ENCODE results near the gene SLC30A10. TPM values are rescaled to one million over a fixed set of nuclear protein-coding genes. Genes with fewer than 3 reads are reported as not detected.
"Not testable (repeated sequence)": the region's sequence is repeated elsewhere in the genome, so short reads cannot be mapped to it uniquely, and the experiment has no call there.

The SLC30A10 gene
- total RNA-seq, 1 experiment from 2014 or later, result 0.09 TPM

- H3K18ac ChIP-seq (ENCODE audit: insufficient read length, low read depth, low read length), result no peak overlapping the region
- H3K27me3 Mint-ChIP-seq (ENCODE audit: low read depth), result peaks cover 2% of the 10 kb centered on the region; the same call in 1 of the 2 replicates
- no peak overlapping the region for H3K14ac ChIP-seq (ENCODE audit: insufficient read depth, low read length)
- H3K4me2 ChIP-seq (ENCODE audit: insufficient read depth, insufficient read length, low read length), result no peak overlapping the region
- peaks cover 0 to 4% of the 10 kb centered on the region in 2 experiments; a peak in 2 of 5 replicates for H3K9me3 Mint-ChIP-seq
- H2BK120ac ChIP-seq (ENCODE audit: low read depth, low read length, poor library complexity, severe bottlenecking), result no peak overlapping the region
- TF ChIP-seq CTCF (conservative IDR thresholded peaks at IDR 0.05), result no peak
- no peaks in the 10 kb centered on the region for H3K4me1 ChIP-seq (ENCODE audit: insufficient read depth, low read length)
- H3K27me3 ChIP-seq (ENCODE audit: insufficient read depth, low read length), result no peaks in the 10 kb centered on the region
- no peak overlapping the region for H4K8ac ChIP-seq (replicated peaks; ENCODE audit: insufficient read length, low read depth, low read length)
- no peak overlapping the region for H3T11ph ChIP-seq (ENCODE audit: low read length)
- no peaks in the 10 kb centered on the region for H3K79me2 ChIP-seq (ENCODE audit: insufficient read depth, low read length)
- no peak overlapping the region for H3K27ac ChIP-seq (ENCODE audit: insufficient read length, low read depth, low read length)
- no peaks in the 10 kb centered on the region for H3K23me2 ChIP-seq (ENCODE audit: insufficient read length, low read depth, low read length, poor library complexity, severe bottlenecking)
- no peak for DNase-seq
- H3K9ac ChIP-seq (ENCODE audit: extremely low read depth, insufficient read length, low read length), result no peak overlapping the region
- no peak overlapping the region for H2AK5ac ChIP-seq (ENCODE audit: insufficient read length, low read length)
- H3K4me3 Mint-ChIP-seq, result no peak overlapping the region
- no peaks in the 10 kb centered on the region for H3K4me1 Mint-ChIP-seq
- peaks cover 0 to 3% (median 0%) of the 10 kb centered on the region in 3 experiments; a peak in 2 of 7 replicates for H3K36me3 Mint-ChIP-seq (ENCODE audit: insufficient read depth in 1 of 3, low read depth in 3 of 3)
- WGBS (ENCODE audit: extremely low coverage, insufficient read length, low lambda C conversion rate), result no CpG with 5 or more reads among the region's 2 CpGs
- no peak overlapping the region for H3K56ac ChIP-seq (ENCODE audit: insufficient read length, low read depth, low read length)
- H2BK20ac ChIP-seq (ENCODE audit: low read depth, low read length, poor library complexity, severe bottlenecking), result no peak overlapping the region
- H2BK15ac ChIP-seq (ENCODE audit: low read depth, low read length), result no peak overlapping the region
- H2BK5ac ChIP-seq (ENCODE audit: insufficient read length, low read length), result no peak overlapping the region
- no peak overlapping the region for H3K4ac ChIP-seq (ENCODE audit: low read depth, low read length)
- no peaks in the 10 kb centered on the region for H4K20me1 ChIP-seq (ENCODE audit: control insufficient read depth, insufficient read depth, insufficient read length)
- no peak overlapping the region for H4K5ac ChIP-seq (ENCODE audit: insufficient read length, low read depth, low read length)
- no peak overlapping the region for H3K27ac Mint-ChIP-seq
- H3K79me1 ChIP-seq (ENCODE audit: insufficient read depth, low read depth, low read length, poor library complexity, severe bottlenecking), result no peaks in the 10 kb centered on the region
- no peak overlapping the region for H2BK12ac ChIP-seq (ENCODE audit: insufficient read length, low read depth, low read length)
- H2AFZ ChIP-seq (ENCODE audit: low read length), result no peak overlapping the region
- no peaks in the 10 kb centered on the region for H3K9me3 ChIP-seq (ENCODE audit: control insufficient read depth, low read depth, low read length)
- no peak overlapping the region for H4K91ac ChIP-seq (ENCODE audit: insufficient read length, low read depth, low read length)
- H3K23ac ChIP-seq (ENCODE audit: insufficient read length, low read depth, low read length), result no peak overlapping the region
These were observed 10.3 kb upstream of the SLC30A10 start for GRCh38 chr1:219938706-219939105.

DNA sequence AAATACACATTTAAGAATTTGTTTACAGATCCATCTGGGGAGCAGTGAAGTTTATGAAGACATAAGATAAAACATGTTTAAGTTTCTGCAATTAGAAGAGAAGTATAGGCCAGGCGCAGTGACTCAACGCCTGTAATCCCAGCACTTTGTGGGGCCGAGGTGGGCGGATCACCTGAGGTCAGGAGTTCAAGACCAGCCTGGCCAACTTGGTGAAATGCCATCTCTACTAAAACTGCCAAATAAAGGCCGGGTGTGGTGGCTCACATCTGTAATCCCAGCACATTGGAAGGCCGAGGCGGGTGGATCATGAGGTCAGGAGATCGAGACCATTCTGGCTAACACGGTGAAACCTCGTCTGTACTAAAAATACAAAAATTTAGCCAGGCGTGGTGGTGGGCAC lies 5.4 kb upstream of the SLC30A10 start:
- not testable (repeated sequence) for H4K20me1 ChIP-seq (ENCODE audit: control insufficient read depth, insufficient read depth, insufficient read length); H2AFZ ChIP-seq (ENCODE audit: low read length); H3K4me1 Mint-ChIP-seq; H3K14ac ChIP-seq (ENCODE audit: insufficient read depth, low read length); H3K23ac ChIP-seq (ENCODE audit: insufficient read length, low read depth, low read length); H4K91ac ChIP-seq (ENCODE audit: insufficient read length, low read depth, low read length); H2AK5ac ChIP-seq (ENCODE audit: insufficient read length, low read length); DNase-seq; H2BK5ac ChIP-seq (ENCODE audit: insufficient read length, low read length); H3K27ac ChIP-seq (ENCODE audit: insufficient read length, low read depth, low read length); H2BK120ac ChIP-seq (ENCODE audit: low read depth, low read length, poor library complexity, severe bottlenecking); H3K79me2 ChIP-seq (ENCODE audit: insufficient read depth, low read length); H3K56ac ChIP-seq (ENCODE audit: insufficient read length, low read depth, low read length); H3K27me3 ChIP-seq (ENCODE audit: insufficient read depth, low read length); H3K9me3 ChIP-seq (ENCODE audit: control insufficient read depth, low read depth, low read length); H3K36me3 Mint-ChIP-seq (ENCODE audit: insufficient read depth in 1 of 3, low read depth in 3 of 3); H3K27ac Mint-ChIP-seq; H3K4me1 ChIP-seq (ENCODE audit: insufficient read depth, low read length); H3T11ph ChIP-seq (ENCODE audit: low read length); H3K18ac ChIP-seq (ENCODE audit: insufficient read length, low read depth, low read length); H3K4ac ChIP-seq (ENCODE audit: low read depth, low read length); H2BK20ac ChIP-seq (ENCODE audit: low read depth, low read length, poor library complexity, severe bottlenecking); H3K79me1 ChIP-seq (ENCODE audit: insufficient read depth, low read depth, low read length, poor library complexity, severe bottlenecking); H3K9ac ChIP-seq (ENCODE audit: extremely low read depth, insufficient read length, low read length); H4K8ac ChIP-seq (replicated peaks; ENCODE audit: insufficient read length, low read depth, low read length); H3K9me3 Mint-ChIP-seq; H4K5ac ChIP-seq (ENCODE audit: insufficient read length, low read depth, low read length); H3K4me2 ChIP-seq (ENCODE audit: insufficient read depth, insufficient read length, low read length); H3K23me2 ChIP-seq (ENCODE audit: insufficient read length, low read depth, low read length, poor library complexity, severe bottlenecking); H3K4me3 Mint-ChIP-seq; H2BK12ac ChIP-seq (ENCODE audit: insufficient read length, low read depth, low read length); H2BK15ac ChIP-seq (ENCODE audit: low read depth, low read length)
- peaks cover 13% of the 10 kb centered on the region for H3K27me3 Mint-ChIP-seq (ENCODE audit: low read depth)
- WGBS (ENCODE audit: extremely low coverage, insufficient read length, low lambda C conversion rate), result no CpG with 5 or more reads among the region's 11 CpGs
